ENCODE data around the gene C6orf52.
"Not testable (repeated sequence)": the region's sequence is repeated elsewhere in the genome, so short reads cannot be mapped to it uniquely, and the experiment has no call there.

C6orf52 gene

DNA sequence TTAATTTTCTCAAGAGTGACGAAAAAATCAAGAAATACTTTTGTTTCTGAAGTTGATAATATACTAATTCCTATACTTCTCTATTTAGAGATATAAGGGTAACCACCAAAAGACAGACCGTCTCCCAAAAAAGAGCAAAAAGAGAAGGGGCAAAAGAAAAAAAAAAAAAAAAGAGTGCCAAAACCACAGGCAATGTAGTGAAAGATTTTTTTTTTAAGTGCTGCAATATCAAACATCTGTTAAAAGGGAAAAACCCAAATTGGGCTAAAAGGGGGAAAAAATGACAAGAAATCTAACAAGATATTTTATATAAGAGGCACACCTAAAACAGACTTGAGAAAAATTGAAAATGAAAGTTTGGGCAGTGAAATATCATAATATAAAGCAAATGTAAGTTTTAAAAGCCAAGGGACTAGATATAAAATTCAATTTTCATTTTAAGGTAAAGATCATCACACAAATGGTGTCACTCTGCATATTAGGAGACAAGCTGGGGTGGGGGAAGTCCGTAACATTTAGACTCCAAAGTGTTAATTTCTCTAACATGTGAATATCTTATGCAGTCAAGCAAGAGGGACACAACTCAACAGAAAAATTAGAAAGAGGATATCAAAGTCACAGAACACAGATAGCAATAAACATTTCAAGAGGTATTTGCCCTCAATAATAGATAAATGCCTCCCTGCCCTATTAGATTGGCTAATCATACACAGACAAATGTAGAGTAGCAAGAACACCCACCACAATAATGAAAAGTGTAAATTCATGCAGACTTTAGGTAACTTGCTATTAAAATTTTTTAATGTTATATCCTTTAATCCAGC is 9.1 kb downstream of the C6orf52 start:
- H3K27me3 Mint-ChIP-seq = peaks cover 15% of the 10 kb centered on the region
- peaks cover 36% of the 10 kb centered on the region for H3K4me1 Mint-ChIP-seq (ENCODE audit: low read depth)
- H3K27ac Mint-ChIP-seq = peak overlapping the region; percentile 38
- no peaks in the 10 kb centered on the region for H3K9me3 Mint-ChIP-seq
- H3K4me3 Mint-ChIP-seq = peak overlapping the region; percentile 36
- no peak for DNase-seq
- no peaks in the 10 kb centered on the region for H3K36me3 Mint-ChIP-seq (ENCODE audit: low read depth)

DNA sequence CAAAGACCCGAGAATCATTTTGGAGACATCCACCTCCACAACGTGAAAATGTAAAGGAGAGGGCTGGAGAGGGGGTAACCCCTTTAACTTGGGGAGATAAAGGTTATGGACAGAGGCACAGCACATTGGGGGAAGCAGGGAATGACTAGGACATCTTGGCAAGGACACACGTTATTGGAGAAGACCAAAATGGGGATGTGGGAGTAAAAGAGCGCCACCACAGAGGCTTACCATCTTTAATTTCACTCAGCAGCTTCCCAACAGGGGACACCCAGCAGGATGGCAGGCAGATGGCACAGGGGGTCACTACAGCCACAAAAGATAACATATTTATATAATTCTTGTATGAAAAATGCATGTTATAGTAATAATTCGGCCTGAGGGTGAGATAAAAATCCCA is 9.8 kb downstream of the C6orf52 start:
- Mint-ChIP-seq H3K27ac (peak overlapping the region; percentile 4), H3K36me3 (ENCODE audit: low read depth) (no peaks in the 10 kb centered on the region), H3K9me3 (no peaks in the 10 kb centered on the region), H3K4me1 (ENCODE audit: low read depth) (peaks cover 36% of the 10 kb centered on the region), H3K27me3 (peaks cover 15% of the 10 kb centered on the region), H3K4me3 (peak overlapping the region; percentile 36)
- DNase-seq = no peak

DNA sequence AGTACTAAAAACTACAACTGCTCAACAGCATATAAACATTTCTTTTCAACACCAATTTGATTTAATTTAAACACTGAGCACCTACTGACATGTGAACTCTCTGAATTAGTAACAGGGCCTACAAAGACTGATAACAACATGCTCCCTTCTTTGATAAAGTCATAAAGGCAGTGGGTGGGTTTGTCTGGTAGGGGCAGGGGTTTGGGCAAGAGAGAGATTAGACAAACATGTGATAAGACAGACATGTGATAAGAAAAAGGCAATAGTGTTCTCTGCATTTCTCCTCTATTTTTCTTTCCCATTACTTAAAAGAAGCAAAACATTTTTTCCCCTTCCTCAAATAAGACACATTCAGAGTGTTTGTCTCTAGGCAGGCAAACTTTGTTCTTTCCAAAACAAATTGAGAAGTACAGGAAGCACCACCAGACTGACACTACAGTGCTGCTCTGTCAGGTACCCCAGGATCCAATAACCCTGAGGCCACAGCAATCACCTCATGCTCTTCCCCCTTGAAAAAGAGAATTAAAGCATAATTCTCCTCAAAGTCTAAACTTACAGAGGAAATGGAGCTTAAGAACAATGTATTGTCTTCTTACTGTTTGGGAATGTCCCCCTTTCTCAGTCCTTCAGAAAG is 11.9 kb downstream of the C6orf52 start:
- DNase-seq = no peak
- Mint-ChIP-seq H3K27me3 (peaks cover 11% of the 10 kb centered on the region), H3K4me3 (no peak overlapping the region), H3K9me3 (no peaks in the 10 kb centered on the region), H3K27ac (peak overlapping the region; percentile 30), H3K36me3 (ENCODE audit: low read depth) (no peaks in the 10 kb centered on the region), H3K4me1 (ENCODE audit: low read depth) (peaks cover 38% of the 10 kb centered on the region)

DNA sequence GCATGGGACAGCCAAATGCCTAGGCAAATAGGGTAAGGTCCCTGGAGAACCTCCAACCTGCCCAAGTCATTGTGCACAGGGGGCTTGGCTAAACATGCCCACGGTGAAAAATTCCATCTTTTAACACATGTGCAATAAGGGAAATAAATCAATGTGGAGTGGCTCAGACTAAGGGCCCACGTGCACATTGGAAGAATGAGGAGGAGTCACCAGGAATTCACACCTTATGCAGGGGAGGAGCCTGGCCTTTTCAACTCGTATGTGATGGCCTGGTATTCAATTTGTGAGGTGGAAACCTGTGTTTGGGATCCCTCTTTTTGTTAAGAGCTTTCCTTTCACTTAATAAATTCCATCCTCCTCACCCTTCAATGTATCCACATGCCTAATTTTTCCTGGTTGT is 12.6 kb downstream of the C6orf52 start:
- peaks cover 38% of the 10 kb centered on the region for H3K4me1 Mint-ChIP-seq (ENCODE audit: low read depth)

DNA sequence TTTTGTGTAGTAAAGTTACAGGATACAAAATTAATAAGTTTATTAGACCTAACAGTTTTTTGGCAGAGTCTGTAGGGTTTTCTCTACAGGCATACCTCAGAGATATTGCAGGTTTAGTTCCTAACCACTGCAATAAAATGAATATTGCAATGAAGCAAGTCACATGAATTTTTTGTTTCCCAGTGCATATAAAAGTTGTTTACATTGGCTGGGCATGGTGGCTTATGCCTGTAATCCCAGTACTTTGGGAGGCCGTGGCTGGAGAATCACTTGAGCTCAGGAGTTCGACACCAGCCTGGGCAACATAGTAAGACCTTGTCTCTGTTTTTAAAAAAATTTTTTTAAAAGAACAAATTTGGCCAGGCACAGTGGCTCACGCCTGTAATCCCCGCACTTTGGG is 16.0 kb downstream of the C6orf52 start:
- H3K4me3 Mint-ChIP-seq = no peak overlapping the region
- no peaks in the 10 kb centered on the region for H3K9me3 Mint-ChIP-seq
- no peak for DNase-seq
- H3K27me3 Mint-ChIP-seq = no peaks in the 10 kb centered on the region
- no peaks in the 10 kb centered on the region for H3K36me3 Mint-ChIP-seq (ENCODE audit: low read depth)
- H3K4me1 Mint-ChIP-seq (ENCODE audit: low read depth) = peaks cover 13% of the 10 kb centered on the region
- no peak overlapping the region for H3K27ac Mint-ChIP-seq

More for the DNA sequence above, 12.6 kb downstream of the C6orf52 start:
- Mint-ChIP-seq H3K27me3 (peaks cover 4% of the 10 kb centered on the region), H3K27ac (no peak overlapping the region), H3K4me3 (no peak overlapping the region), H3K36me3 (ENCODE audit: low read depth) (no peaks in the 10 kb centered on the region), H3K9me3 (no peaks in the 10 kb centered on the region)
- DNase-seq = no peak

DNA sequence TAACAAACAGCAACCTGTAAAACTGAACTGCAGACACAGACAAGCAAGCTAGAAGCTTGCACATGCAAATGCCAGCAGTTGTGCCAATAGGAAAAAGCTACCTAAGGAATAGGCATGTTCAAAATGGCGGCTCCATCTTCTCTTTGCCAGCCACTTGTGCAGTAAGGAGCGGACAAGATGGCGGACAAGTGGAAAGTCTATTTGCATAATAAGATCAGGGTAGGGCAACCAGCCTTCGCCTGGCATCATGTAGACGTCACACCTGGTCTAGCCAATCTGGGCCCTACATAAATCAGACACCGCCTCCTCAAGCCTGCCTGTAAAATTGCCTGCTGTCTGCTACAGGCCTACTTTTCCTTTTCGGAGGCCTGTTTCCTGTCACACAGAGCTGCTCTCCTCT is 18.0 kb downstream of the C6orf52 start:
- Mint-ChIP-seq H3K4me3 (no peak overlapping the region), H3K4me1 (ENCODE audit: low read depth) (peaks cover 2% of the 10 kb centered on the region), H3K27me3 (no peaks in the 10 kb centered on the region), H3K9me3 (no peaks in the 10 kb centered on the region), H3K36me3 (ENCODE audit: low read depth) (no peaks in the 10 kb centered on the region), H3K27ac (no peak overlapping the region)
- no peak for DNase-seq

DNA sequence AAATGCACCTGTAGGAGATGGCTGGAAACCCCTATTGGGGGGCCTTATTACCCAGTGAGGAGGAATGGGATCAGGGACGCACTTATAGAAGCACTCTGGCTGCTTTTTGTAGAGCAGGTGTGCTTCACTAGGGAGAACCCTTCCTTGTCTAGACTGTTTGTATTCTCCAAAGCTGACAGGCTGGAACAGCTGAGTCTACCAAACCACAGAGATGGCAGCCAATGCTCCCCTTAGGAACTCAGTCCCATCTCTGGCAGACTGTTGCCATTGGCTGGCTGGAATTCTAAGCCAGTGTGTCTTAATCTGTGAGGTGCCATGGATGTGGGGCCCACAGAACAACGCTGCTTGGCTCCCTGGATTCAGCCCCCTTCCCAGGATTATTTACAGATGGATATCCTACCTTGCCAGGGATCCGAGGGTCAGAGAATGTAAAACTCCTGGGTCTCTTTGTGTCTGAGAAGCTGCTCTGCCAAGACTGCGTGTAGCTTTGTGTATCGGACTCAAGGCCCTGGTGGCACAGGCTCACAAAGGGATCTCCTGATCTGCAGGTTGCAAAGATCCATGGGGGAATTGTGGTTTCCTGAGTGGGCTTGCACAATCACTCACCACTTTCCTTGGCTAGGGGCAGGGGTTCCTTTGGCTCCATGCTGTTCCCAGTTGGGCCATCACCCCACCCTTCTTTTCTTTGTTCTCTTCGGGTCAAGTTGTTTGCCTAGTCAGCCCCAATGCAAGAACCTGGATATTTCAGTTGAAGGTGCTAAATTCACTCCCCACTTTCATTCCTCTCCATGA is 26.1 kb downstream of the C6orf52 start:
- Mint-ChIP-seq H3K27me3 (peaks cover 33% of the 10 kb centered on the region), H3K9me3 (peaks cover 4% of the 10 kb centered on the region), H3K4me3 (no peak overlapping the region), H3K27ac (no peak overlapping the region), H3K36me3 (ENCODE audit: low read depth) (no peaks in the 10 kb centered on the region), H3K4me1 (ENCODE audit: low read depth) (no peaks in the 10 kb centered on the region)
- DNase-seq = no peak

DNA sequence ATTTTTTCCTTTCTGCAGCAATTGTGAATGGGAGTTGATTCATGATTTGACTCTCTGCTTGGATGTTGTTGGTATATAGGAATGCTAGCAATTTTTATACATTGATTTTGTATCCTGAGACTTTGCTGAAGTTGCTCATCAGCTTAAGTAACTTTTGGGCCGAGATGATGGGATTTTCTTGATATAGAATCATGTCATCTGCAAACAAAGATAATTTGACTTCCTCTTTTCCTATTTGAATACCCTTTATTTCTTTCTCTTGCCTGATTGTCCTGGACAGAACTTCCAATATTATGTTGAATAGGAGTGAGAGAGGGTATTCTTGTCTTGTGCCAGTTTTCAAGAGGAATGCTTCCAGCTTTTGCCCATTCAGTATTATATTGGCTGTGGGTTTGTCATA is 28.8 kb downstream of the C6orf52 start:
- not testable (repeated sequence) for H3K36me3 Mint-ChIP-seq (ENCODE audit: low read depth); DNase-seq; H3K9me3 Mint-ChIP-seq; H3K4me3 Mint-ChIP-seq; H3K27ac Mint-ChIP-seq; H3K4me1 Mint-ChIP-seq (ENCODE audit: low read depth)
- peaks cover 33% of the 10 kb centered on the region for H3K27me3 Mint-ChIP-seq

DNA sequence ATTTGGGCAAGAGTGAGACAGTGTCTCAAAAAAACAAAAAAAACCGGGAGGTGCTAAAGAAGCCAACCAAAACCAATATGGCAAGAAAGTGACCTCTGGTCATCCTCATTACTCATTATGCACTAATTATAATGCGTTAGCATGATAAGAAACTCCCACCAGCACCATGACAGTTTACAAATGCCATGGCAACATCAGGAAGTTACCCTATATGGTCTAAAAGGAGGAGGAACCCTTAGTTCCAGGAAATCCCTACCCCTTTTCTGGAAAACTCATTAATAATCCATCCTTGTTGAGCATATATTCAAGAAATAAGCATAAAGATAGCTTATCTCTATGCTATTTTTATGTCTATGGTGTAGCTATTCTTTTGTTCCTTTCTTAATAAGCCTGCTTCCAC is 31.7 kb downstream of the C6orf52 start:
- H3K9me3 Mint-ChIP-seq = peaks cover 4% of the 10 kb centered on the region
- no peak overlapping the region for H3K27ac Mint-ChIP-seq
- H3K4me1 Mint-ChIP-seq (ENCODE audit: low read depth) = no peaks in the 10 kb centered on the region
- H3K27me3 Mint-ChIP-seq = peaks cover 22% of the 10 kb centered on the region
- H3K4me3 Mint-ChIP-seq = no peak overlapping the region
- DNase-seq = no peak
- H3K36me3 Mint-ChIP-seq (ENCODE audit: low read depth) = no peaks in the 10 kb centered on the region

DNA sequence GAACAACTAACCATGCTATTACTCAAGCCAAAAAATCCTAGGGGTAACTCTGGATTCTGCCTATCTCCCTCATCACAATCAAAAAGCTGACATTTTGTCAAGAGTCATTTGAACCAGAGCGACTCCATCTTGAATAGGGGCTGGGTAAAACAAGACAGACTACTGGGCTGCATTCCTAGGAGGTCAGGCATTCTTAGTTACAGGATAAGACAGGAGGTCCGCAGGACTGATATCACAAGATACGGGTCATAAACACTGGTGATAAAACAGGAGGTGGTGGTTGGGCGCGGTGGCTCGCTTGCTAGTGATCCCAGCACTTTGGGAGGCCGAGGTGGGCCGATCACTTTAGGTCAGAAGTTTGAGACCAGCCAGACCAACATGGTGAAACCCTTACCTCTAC is 32.2 kb downstream of the C6orf52 start:
- DNase-seq = no peak
- H3K27ac Mint-ChIP-seq = no peak overlapping the region
- H3K4me3 Mint-ChIP-seq = no peak overlapping the region
- peaks cover 19% of the 10 kb centered on the region for H3K27me3 Mint-ChIP-seq
- H3K36me3 Mint-ChIP-seq (ENCODE audit: low read depth) = no peaks in the 10 kb centered on the region
- peaks cover 4% of the 10 kb centered on the region for H3K9me3 Mint-ChIP-seq
- no peaks in the 10 kb centered on the region for H3K4me1 Mint-ChIP-seq (ENCODE audit: low read depth)

DNA sequence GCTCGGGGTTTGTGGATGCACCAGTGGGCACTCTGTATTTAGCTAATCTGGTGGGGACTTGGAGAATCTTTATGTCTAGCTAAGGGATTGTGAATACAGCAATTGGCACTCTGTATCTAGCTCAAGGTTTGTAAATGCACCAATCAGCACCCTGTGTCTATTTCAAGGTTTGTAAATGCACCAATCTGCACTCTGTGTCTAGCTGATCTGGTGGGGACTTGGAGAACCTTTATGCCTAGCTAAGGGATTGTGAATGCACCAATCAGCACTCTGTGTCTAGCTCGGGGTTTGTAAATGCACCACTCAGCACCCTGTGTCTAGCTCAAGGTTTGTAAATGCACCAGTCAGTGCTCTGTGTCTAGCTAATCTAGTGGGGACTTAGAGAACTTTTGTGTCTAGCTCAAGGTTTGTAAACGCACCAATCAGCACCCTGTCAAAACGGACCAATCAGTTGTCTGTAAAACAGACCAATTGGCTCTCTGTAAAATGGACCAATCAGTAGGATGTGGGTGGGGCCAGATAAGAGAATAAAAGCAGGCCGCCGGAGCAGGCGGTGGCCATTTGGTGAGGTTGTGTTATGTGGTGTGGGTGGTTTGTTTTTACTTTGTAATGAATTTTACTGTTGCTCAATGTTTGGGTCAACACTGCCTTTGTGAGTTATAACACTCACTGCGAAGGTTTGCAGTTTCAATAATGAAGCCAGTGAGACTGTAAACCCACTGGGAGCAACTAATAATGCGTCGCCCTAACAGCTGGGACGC is 33.8 kb downstream of the C6orf52 start:
- not testable (repeated sequence) for H3K4me1 Mint-ChIP-seq (ENCODE audit: low read depth); DNase-seq; H3K27ac Mint-ChIP-seq; H3K36me3 Mint-ChIP-seq (ENCODE audit: low read depth); H3K9me3 Mint-ChIP-seq
- Mint-ChIP-seq H3K4me3 (peak overlapping the region; percentile 20), H3K27me3 (peaks cover 21% of the 10 kb centered on the region)

DNA sequence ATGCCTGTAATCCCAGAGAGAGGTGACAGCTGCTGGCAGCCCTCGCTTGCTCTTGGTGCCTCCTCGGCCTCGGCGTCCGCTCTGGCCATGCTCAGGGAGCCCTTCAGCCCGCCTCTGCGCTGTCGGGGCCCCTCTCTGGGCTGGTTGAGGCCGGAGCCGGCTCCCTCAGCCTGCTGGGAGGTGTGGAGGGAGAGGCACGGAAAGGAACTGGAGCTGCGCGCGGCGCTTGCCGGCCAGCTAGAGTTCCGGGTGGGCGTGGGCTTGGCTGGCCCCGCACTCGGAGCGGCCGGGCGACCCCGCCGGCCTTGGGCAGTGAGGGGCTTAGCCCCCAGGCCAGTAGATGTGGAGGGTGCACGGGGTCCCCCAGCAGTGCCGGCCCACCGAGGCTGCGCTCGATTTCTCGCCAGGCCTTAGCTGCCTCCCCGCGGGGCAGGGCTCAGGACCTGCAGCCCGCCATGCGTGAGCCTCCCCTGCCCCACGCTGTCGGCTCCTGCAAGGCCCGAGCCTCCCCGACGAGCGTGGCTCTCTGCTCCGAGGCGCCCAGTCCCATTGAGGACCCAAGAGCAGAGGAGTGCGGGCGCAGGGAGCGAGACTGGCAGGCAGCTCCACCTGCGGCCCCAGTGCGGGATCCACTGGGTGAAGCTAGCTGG is 34.6 kb downstream of the C6orf52 start:
- Mint-ChIP-seq H3K27ac (no peak overlapping the region), H3K4me1 (ENCODE audit: low read depth) (peaks cover 12% of the 10 kb centered on the region), H3K36me3 (ENCODE audit: low read depth) (no peaks in the 10 kb centered on the region), H3K4me3 (peak overlapping the region; percentile 33), H3K27me3 (peaks cover 26% of the 10 kb centered on the region), H3K9me3 (peaks cover 4% of the 10 kb centered on the region)
- no peak for DNase-seq

DNA sequence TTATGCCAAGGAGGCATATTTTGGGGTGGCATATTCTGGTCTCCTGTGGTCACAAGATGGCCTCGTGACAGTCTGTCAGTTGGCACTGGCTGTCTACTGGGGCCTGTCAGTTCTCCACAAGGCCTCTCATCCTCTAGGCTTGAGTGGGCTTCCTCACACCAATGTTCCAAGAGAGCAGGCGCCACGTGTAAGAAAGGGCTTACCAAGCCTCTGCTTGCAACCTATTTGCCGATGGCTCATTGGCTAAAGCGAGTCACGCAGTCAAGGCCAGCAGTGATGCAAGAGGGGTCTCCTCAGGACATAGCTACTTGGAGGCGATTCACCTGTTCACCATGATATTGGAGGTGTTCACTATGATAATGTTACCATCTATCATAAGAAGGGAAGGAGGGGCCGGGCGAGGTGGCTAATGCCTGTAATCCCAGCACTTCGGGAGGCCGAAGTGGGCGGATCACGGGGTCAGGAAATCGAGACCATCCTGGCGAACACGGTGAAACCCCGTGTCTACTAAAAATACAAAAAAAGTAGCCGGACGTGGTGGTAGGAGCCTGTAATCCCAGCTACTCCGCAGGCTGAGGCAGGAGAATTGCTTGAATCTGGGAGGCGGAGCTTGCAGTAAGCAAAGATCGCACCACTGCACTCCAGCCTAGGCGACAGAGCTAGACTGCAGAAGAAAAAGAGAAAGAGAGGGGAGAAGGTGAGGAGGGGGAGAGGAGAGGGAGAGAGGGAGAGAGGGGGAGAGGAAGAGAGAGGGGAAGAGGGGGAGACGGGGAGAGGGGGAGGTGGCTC is 35.3 kb downstream of the C6orf52 start:
- no peak for DNase-seq
- peaks cover under 1% of the 10 kb centered on the region for H3K9me3 Mint-ChIP-seq
- H3K4me3 Mint-ChIP-seq = peak overlapping the region; percentile 38
- H3K4me1 Mint-ChIP-seq (ENCODE audit: low read depth) = peaks cover 12% of the 10 kb centered on the region
- H3K36me3 Mint-ChIP-seq (ENCODE audit: low read depth) = no peaks in the 10 kb centered on the region
- peaks cover 23% of the 10 kb centered on the region for H3K27me3 Mint-ChIP-seq
- no peak overlapping the region for H3K27ac Mint-ChIP-seq

Measured in activated T-cell treated with anti-CD3 and anti-CD28 coated beads, Interleukin-2, amount 50 U/mL, for 24 hours (primary cell).